Mesodermal cell (in vitro differentiated cells): ENCODE results near the gene CNTNAP4.

Experiments
- H3K27ac ChIP-seq: 2 replicates; pipeline ENCODE4 v1.7.0; 2013; ENCODE audit warnings: mild to moderate bottlenecking, low read depth, low read length, moderate library complexity; ENCODE audit not compliant: severe bottlenecking
- H3K36me3 ChIP-seq: 2 replicates; pipeline ENCODE4 v1.7.1; 2013; ENCODE audit warnings: mild to moderate bottlenecking, low read length, moderate library complexity; ENCODE audit not compliant: control insufficient read depth, insufficient read depth
- H3K4me1 ChIP-seq: one replicate; pipeline ENCODE4 v1.7.1; 2013; ENCODE audit warnings: mild to moderate bottlenecking, low read length; ENCODE audit not compliant: insufficient read depth, control insufficient read depth, poor library complexity, severe bottlenecking
- H3K4me3 ChIP-seq: 2 replicates; pipeline ENCODE4 v1.7.0; 2013; ENCODE audit warnings: low read length, control low read depth, mild to moderate bottlenecking; ENCODE audit not compliant: insufficient read depth, poor library complexity, severe bottlenecking; ENCODE audit errors: extremely low read depth
- H3K9me3 ChIP-seq: 2 replicates; pipeline ENCODE4 v1.7.1; 2013; ENCODE audit warnings: mild to moderate bottlenecking, low read length, moderate library complexity; ENCODE audit not compliant: control insufficient read depth
- WGBS, 2 experiments: methylation state at CpG; one replicate each; pipeline ENCODE4 v1.1.5; 2013; ENCODE audit warnings: missing lambda C conversion rate in 2 of 2; ENCODE audit not compliant: insufficient coverage in 2 of 2; 5-methylcytosine and 5-hydroxymethylcytosine counted together

The CNTNAP4 gene

DNA sequence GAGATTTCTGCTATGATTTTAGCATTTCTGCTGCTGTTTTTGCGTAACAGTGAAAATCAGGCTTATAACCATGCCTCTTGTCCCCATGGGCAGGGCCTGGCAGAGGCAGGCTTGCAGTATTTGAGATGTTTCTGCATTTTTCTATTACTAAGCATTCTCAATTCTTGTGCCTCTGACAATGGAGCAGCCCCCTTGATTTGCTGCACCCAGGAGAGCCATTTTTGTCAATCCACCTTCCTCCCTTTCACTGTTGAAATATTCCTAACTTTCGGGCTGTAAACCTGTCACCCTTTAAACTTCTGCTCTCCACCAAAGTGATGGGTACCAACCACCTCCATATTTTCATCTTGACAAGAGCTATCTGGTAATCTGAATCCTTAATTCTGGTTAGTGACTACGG lies 178.1 kb downstream of the CNTNAP4 start:
- Histone ChIP-seq H3K36me3 (no peaks in the 10 kb centered on the region), H3K4me1 (no peaks in the 10 kb centered on the region), H3K4me3 (no peak overlapping the region), H3K9me3 (no peaks in the 10 kb centered on the region), H3K27ac (no peak overlapping the region)
- WGBS, 2 experiments = 92 to 95% methylated on average over 2 to 3 of the region's 3 CpGs

- H3K9me3 ChIP-seq = no peaks in the 10 kb centered on the region
- H3K36me3 ChIP-seq = no peaks in the 10 kb centered on the region
- no peak overlapping the region for H3K4me3 ChIP-seq
- no peak overlapping the region for H3K27ac ChIP-seq
- no peaks in the 10 kb centered on the region for H3K4me1 ChIP-seq
- whole genome bisulfite sequencing, 2 experiments = 67% methylated on average over 1 of the region's 5 CpGs; no CpG with 5 or more reads in 1 of the 2 experiments
These were observed 178.8 kb downstream of the CNTNAP4 start for GRCh38 chr16:76456016-76456415.

DNA sequence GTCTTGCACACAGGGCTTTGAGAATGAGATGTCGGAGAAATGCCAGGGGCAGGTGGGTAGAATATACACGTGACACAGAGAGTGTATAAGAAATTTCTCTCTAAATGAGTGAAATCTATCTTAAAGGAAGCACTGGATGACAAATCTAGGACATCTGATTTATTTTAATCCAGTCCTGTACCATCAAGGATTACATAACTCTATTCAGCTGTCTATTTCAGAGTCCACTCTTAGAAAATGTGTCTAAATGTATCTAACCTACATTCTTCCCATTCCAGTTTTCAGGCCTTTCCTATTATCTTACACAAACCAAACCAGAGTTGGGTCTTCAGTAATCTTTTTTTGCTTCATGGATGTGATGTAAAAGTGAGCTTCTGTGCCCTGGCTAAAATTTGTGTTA lies 181.9 kb downstream of the CNTNAP4 start:
- H3K4me1 ChIP-seq = no peaks in the 10 kb centered on the region
- H3K4me3 ChIP-seq = no peak overlapping the region
- no peaks in the 10 kb centered on the region for H3K9me3 ChIP-seq
- no peak overlapping the region for H3K27ac ChIP-seq
- WGBS, 2 experiments = no CpG with 5 or more reads among the region's 2 CpGs
- H3K36me3 ChIP-seq = no peaks in the 10 kb centered on the region

DNA sequence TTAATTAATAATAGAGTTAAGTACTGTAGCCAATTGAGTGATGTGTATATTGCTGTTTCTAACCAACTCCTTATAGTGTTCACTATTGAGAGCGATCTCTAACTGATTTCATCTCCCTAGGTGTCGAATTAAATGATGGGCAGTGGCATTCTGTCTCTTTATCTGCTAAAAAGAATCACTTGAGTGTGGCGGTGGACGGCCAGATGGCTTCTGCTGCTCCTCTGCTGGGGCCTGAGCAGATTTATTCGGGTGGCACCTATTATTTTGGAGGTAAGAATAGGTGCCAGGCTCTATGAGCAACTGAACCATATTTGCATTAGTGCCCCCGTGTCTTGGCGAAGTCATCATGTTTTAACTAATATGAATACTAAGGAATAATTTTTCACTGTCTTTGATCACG lies 184.6 kb downstream of the CNTNAP4 start:
- Histone ChIP-seq H3K9me3 (no peaks in the 10 kb centered on the region), H3K36me3 (no peaks in the 10 kb centered on the region), H3K4me1 (no peaks in the 10 kb centered on the region), H3K27ac (no peak overlapping the region), H3K4me3 (no peak overlapping the region)
- 52 to 68% methylated on average over 4 of the region's 8 CpGs for WGBS, 2 experiments

DNA sequence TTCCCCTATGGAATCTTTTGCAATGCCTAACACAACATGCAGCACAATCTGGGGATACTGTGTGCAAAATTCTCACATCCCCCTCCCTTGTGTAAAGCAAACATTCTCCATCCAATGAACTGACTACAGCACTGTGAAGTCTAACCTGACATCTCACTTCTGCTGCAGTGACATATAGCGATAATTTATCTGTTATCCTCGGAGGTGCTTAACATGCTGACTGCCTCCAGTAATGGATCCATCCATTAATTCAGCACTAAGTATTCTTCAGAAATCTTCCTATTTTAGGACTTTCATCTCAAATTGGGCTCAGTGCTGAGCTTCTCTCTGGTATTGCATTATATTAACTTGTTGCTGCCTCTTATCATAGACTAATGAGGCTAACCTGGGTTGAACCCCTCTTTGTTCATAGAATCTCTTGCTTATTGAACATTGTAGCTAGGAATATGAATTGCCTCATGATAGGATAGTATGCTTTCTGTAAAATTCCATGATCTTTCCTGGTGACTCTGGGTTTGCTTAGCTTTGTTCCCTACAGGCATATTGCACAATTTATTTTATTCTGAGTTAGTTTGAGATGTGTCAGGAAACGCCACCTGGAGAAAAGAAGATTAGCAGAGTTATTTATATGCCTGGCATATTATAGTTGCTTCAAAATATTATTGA lies 187.9 kb downstream of the CNTNAP4 start:
- H3K27ac ChIP-seq = no peak overlapping the region
- no peaks in the 10 kb centered on the region for H3K9me3 ChIP-seq
- H3K36me3 ChIP-seq = no peaks in the 10 kb centered on the region
- WGBS, 2 experiments = 83 to 100% methylated on average over 2 of the region's 3 CpGs
- H3K4me3 ChIP-seq = no peak overlapping the region
- H3K4me1 ChIP-seq = no peaks in the 10 kb centered on the region

DNA sequence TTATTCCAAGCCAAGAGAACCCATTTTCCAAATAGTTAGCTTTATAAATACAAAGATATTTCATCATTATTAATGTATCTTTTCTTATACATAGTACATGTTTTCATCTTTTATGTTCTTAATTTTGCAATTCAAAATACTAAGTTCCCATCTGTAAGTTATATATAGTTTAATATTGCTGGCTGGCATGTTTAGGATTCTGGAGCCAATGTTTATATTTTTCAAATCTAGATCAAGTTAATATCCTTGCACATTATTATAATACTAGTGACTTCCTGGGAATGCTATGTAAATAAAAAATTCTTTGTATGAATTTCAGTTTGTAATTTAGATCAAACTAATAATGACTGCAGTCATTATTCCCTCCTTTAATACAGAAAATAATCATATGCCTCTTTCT lies 189.7 kb downstream of the CNTNAP4 start:
- Histone ChIP-seq H3K4me3 (no peak overlapping the region), H3K9me3 (no peaks in the 10 kb centered on the region), H3K27ac (no peak overlapping the region), H3K4me1 (no peaks in the 10 kb centered on the region), H3K36me3 (no peaks in the 10 kb centered on the region)

- WGBS, 2 experiments = 29% methylated on average over 1 of the region's 2 CpGs; no CpG with 5 or more reads in 1 of the 2 experiments
- Histone ChIP-seq H3K27ac (no peak overlapping the region), H3K4me1 (no peaks in the 10 kb centered on the region)
These were observed 196.8 kb downstream of the CNTNAP4 start for GRCh38 chr16:76474048-76474447.

GRCh38 chr16:76478105-76478504 lies 200.9 kb downstream of the CNTNAP4 start:
- Histone ChIP-seq H3K4me3 (no peak overlapping the region), H3K27ac (no peak overlapping the region), H3K9me3 (no peaks in the 10 kb centered on the region), H3K36me3 (no peaks in the 10 kb centered on the region), H3K4me1 (no peaks in the 10 kb centered on the region)
- WGBS, 2 experiments = 80 to 100% methylated on average over 1 of the region's 4 CpGs

More at GRCh38 chr16:76474048-76474447, 196.8 kb downstream of the CNTNAP4 start:
- Histone ChIP-seq H3K36me3 (no peaks in the 10 kb centered on the region), H3K4me3 (no peak overlapping the region), H3K9me3 (no peaks in the 10 kb centered on the region)

GRCh38 chr16:76483307-76483909 lies 206.2 kb downstream of the CNTNAP4 start:
- Histone ChIP-seq H3K9me3 (no peaks in the 10 kb centered on the region), H3K27ac (no peak overlapping the region), H3K4me3 (no peak overlapping the region), H3K4me1 (no peaks in the 10 kb centered on the region), H3K36me3 (no peaks in the 10 kb centered on the region)
- 88 to 96% methylated on average over 5 to 6 of the region's 8 CpGs for WGBS, 2 experiments

GRCh38 chr16:76484020-76484419 lies 206.8 kb downstream of the CNTNAP4 start:
- Histone ChIP-seq H3K27ac (no peak overlapping the region), H3K9me3 (no peaks in the 10 kb centered on the region), H3K4me1 (no peaks in the 10 kb centered on the region), H3K4me3 (no peak overlapping the region), H3K36me3 (no peaks in the 10 kb centered on the region)
- WGBS, 2 experiments = 71 to 83% methylated on average over 1 of the region's 1 CpG

DNA sequence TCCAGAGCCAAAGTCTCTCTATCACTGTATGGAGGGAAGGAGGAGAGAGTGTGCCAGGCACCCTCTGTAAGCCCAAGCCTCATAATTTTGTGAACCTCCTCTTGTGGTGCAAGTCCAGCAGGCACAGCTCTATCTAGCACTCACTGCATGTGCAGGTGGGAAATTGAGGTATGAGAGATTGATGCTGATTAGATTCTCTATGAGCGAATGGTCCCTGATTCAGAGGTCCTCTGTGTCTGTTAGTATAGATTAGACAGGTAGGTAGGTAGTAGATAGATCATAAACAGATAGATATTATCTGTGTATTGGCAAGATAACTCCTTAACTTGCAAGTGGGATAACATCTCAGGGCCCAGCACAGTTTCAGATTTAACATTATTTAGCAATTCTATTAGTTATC lies 209.5 kb downstream of the CNTNAP4 start:
- H3K36me3 ChIP-seq = no peaks in the 10 kb centered on the region
- WGBS, 2 experiments = 100% methylated on average over 1 of the region's 1 CpG
- no peaks in the 10 kb centered on the region for H3K9me3 ChIP-seq
- H3K27ac ChIP-seq = no peak overlapping the region
- no peak overlapping the region for H3K4me3 ChIP-seq
- no peaks in the 10 kb centered on the region for H3K4me1 ChIP-seq
